Measurements from ENCODE around the gene GSG1L.

Gene GSG1L

GRCh38 chr16:27824006-27824405 is 239.5 kb downstream of the GSG1L start:
- Histone ChIP-seq H4K8ac (ENCODE audit: low read length) (no peak overlapping the region), H4K91ac (ENCODE audit: low read length) (no peak overlapping the region), H3K4me2 (ENCODE audit: low read length, poor library complexity, severe bottlenecking) (no peak overlapping the region), H2BK5ac (ENCODE audit: low read depth, low read length, poor library complexity, severe bottlenecking) (no peak overlapping the region), H3K18ac (ENCODE audit: low read depth in 1 of 2, low read length in 2 of 2) (no peak overlapping the region), H3K14ac (ENCODE audit: low read length in 2 of 2) (no peak overlapping the region), H2BK15ac (ENCODE audit: low read depth, poor library complexity, severe bottlenecking) (no peak overlapping the region), H3K36me3 (ENCODE audit: control insufficient read depth in 1 of 2, insufficient read depth in 2 of 2, low read depth in 1 of 2, low read length in 2 of 2) (no peaks in the 10 kb centered on the region), H3K27me3 (ENCODE audit: control insufficient read depth in 1 of 2, insufficient read depth in 1 of 2, low read length in 2 of 2) (peaks cover 24 to 62% of the 10 kb centered on the region in 2 experiments), H3K4me1 (ENCODE audit: control insufficient read depth, insufficient read depth, low read depth, low read length) (no peaks in the 10 kb centered on the region), H3K4ac (ENCODE audit: low read depth in 1 of 2, low read length in 2 of 2) (no peak overlapping the region), H2AK5ac (ENCODE audit: low read length, severe bottlenecking) (no peak overlapping the region), H2BK12ac (ENCODE audit: low read length in 2 of 2) (no peak overlapping the region), H3K9ac (ENCODE audit: low read length) (no peak overlapping the region), H3K79me1 (replicated peaks; ENCODE audit: low read length, poor library complexity, severe bottlenecking) (no peaks in the 10 kb centered on the region), H3K27ac (ENCODE audit: low read length, poor library complexity, severe bottlenecking) (no peak overlapping the region), H3K4me3 (ENCODE audit: insufficient read depth in 1 of 2, low read depth in 1 of 2, low read length in 2 of 2) (no peak overlapping the region), H2AFZ (ENCODE audit: low read depth, low read length) (no peak overlapping the region), H3K23ac (ENCODE audit: low read length in 2 of 2) (no peak overlapping the region), H3K9me3 (ENCODE audit: control insufficient read depth, low read length) (no peaks in the 10 kb centered on the region), H2BK120ac (ENCODE audit: low read depth, low read length) (no peak overlapping the region)
- DNase-seq: no peak
- WGBS: 85% methylated on average over 7 of the region's 7 CpGs

GRCh38 chr16:27823421-27823820 is 240.1 kb downstream of the GSG1L start:
- no peak overlapping the region for H3K4me2 ChIP-seq (ENCODE audit: low read length, poor library complexity, severe bottlenecking)
- no peak overlapping the region for H2BK12ac ChIP-seq (ENCODE audit: low read length in 2 of 2)
- no peak overlapping the region for H2BK5ac ChIP-seq (ENCODE audit: low read depth, low read length, poor library complexity, severe bottlenecking)
- H3K9ac ChIP-seq (ENCODE audit: low read length): no peak overlapping the region
- H3K4me3 ChIP-seq (ENCODE audit: insufficient read depth in 1 of 2, low read depth in 1 of 2, low read length in 2 of 2): no peak overlapping the region
- H4K8ac ChIP-seq (ENCODE audit: low read length): no peak overlapping the region
- no peak overlapping the region for H2AK5ac ChIP-seq (ENCODE audit: low read length, severe bottlenecking)
- H3K23ac ChIP-seq (ENCODE audit: low read length in 2 of 2): no peak overlapping the region
- H3K4me1 ChIP-seq (ENCODE audit: control insufficient read depth, insufficient read depth, low read depth, low read length): no peaks in the 10 kb centered on the region
- H3K18ac ChIP-seq (ENCODE audit: low read depth in 1 of 2, low read length in 2 of 2): no peak overlapping the region
- no peak overlapping the region for H2BK15ac ChIP-seq (ENCODE audit: low read depth, poor library complexity, severe bottlenecking)
- H3K27ac ChIP-seq (ENCODE audit: low read length, poor library complexity, severe bottlenecking): no peak overlapping the region
- H3K36me3 ChIP-seq (ENCODE audit: control insufficient read depth in 1 of 2, insufficient read depth in 2 of 2, low read depth in 1 of 2, low read length in 2 of 2): no peaks in the 10 kb centered on the region
- no peak overlapping the region for H4K91ac ChIP-seq (ENCODE audit: low read length)
- no peak overlapping the region for H2AFZ ChIP-seq (ENCODE audit: low read depth, low read length)
- DNase-seq: no peak
- peaks cover 24 to 67% of the 10 kb centered on the region in 2 experiments for H3K27me3 ChIP-seq (ENCODE audit: control insufficient read depth in 1 of 2, insufficient read depth in 1 of 2, low read length in 2 of 2)
- no peak overlapping the region for H2BK120ac ChIP-seq (ENCODE audit: low read depth, low read length)
- H3K14ac ChIP-seq (ENCODE audit: low read length in 2 of 2): no peak overlapping the region
- H3K4ac ChIP-seq (ENCODE audit: low read depth in 1 of 2, low read length in 2 of 2): no peak overlapping the region
- H3K79me1 ChIP-seq (replicated peaks; ENCODE audit: low read length, poor library complexity, severe bottlenecking): no peaks in the 10 kb centered on the region
- 76% methylated on average over 8 of the region's 8 CpGs for WGBS
- H3K9me3 ChIP-seq (ENCODE audit: control insufficient read depth, low read length): no peaks in the 10 kb centered on the region

DNA sequence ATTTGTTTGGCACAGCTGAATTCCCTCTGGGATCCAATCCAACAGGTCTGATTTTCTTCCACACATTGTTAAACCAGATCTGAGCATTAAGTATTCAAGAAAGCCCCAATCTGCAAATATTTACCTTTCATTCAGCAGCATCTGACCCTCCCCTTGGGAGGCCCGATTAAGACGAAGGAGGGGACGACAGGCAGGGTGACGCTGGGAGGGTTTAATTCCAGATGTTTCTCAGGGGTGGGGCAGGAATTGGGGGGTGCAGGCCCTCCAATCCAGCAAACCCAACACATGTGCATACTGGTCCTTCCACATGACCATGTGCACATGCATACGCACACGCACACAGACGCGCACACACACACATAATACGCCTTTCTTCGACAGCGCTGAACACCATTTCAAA is 240.5 kb downstream of the GSG1L start:
- Histone ChIP-seq H3K9ac (ENCODE audit: low read length) (no peak overlapping the region), H3K18ac (ENCODE audit: low read depth in 1 of 2, low read length in 2 of 2) (no peak overlapping the region), H2BK12ac (ENCODE audit: low read length in 2 of 2) (no peak overlapping the region), H3K27ac (ENCODE audit: low read length, poor library complexity, severe bottlenecking) (no peak overlapping the region), H3K4me2 (ENCODE audit: low read length, poor library complexity, severe bottlenecking) (no peak overlapping the region), H3K23ac (ENCODE audit: low read length in 2 of 2) (no peak overlapping the region), H4K91ac (ENCODE audit: low read length) (no peak overlapping the region), H2BK15ac (ENCODE audit: low read depth, poor library complexity, severe bottlenecking) (no peak overlapping the region), H3K4me3 (ENCODE audit: insufficient read depth in 1 of 2, low read depth in 1 of 2, low read length in 2 of 2) (no peak overlapping the region), H2AFZ (ENCODE audit: low read depth, low read length) (no peak overlapping the region), H2BK5ac (ENCODE audit: low read depth, low read length, poor library complexity, severe bottlenecking) (no peak overlapping the region), H2BK120ac (ENCODE audit: low read depth, low read length) (no peak overlapping the region), H2AK5ac (ENCODE audit: low read length, severe bottlenecking) (no peak overlapping the region), H3K27me3 (ENCODE audit: control insufficient read depth in 1 of 2, insufficient read depth in 1 of 2, low read length in 2 of 2) (peaks cover 28 to 71% of the 10 kb centered on the region in 2 experiments), H3K79me1 (replicated peaks; ENCODE audit: low read length, poor library complexity, severe bottlenecking) (no peaks in the 10 kb centered on the region), H3K36me3 (ENCODE audit: control insufficient read depth in 1 of 2, insufficient read depth in 2 of 2, low read depth in 1 of 2, low read length in 2 of 2) (no peaks in the 10 kb centered on the region), H3K4me1 (ENCODE audit: control insufficient read depth, insufficient read depth, low read depth, low read length) (no peaks in the 10 kb centered on the region), H3K4ac (ENCODE audit: low read depth in 1 of 2, low read length in 2 of 2) (no peak overlapping the region), H4K8ac (ENCODE audit: low read length) (no peak overlapping the region), H3K14ac (ENCODE audit: low read length in 2 of 2) (no peak overlapping the region), H3K9me3 (ENCODE audit: control insufficient read depth, low read length) (no peaks in the 10 kb centered on the region)
- no peak for DNase-seq
- WGBS: 93% methylated on average over 3 of the region's 11 CpGs

GRCh38 chr16:27822529-27822928 is 241.0 kb downstream of the GSG1L start:
- Histone ChIP-seq H3K18ac (ENCODE audit: low read depth in 1 of 2, low read length in 2 of 2) (no peak overlapping the region), H3K79me1 (replicated peaks; ENCODE audit: low read length, poor library complexity, severe bottlenecking) (no peaks in the 10 kb centered on the region), H3K27ac (ENCODE audit: low read length, poor library complexity, severe bottlenecking) (no peak overlapping the region), H4K91ac (ENCODE audit: low read length) (no peak overlapping the region), H3K9me3 (ENCODE audit: control insufficient read depth, low read length) (no peaks in the 10 kb centered on the region), H3K27me3 (ENCODE audit: control insufficient read depth in 1 of 2, insufficient read depth in 1 of 2, low read length in 2 of 2) (peaks cover 33 to 76% of the 10 kb centered on the region in 2 experiments), H2BK5ac (ENCODE audit: low read depth, low read length, poor library complexity, severe bottlenecking) (no peak overlapping the region), H3K14ac (ENCODE audit: low read length in 2 of 2) (no peak overlapping the region), H4K8ac (ENCODE audit: low read length) (no peak overlapping the region), H3K4me3 (ENCODE audit: insufficient read depth in 1 of 2, low read depth in 1 of 2, low read length in 2 of 2) (no peak overlapping the region), H2AK5ac (ENCODE audit: low read length, severe bottlenecking) (no peak overlapping the region), H2BK12ac (ENCODE audit: low read length in 2 of 2) (no peak overlapping the region), H3K36me3 (ENCODE audit: control insufficient read depth in 1 of 2, insufficient read depth in 2 of 2, low read depth in 1 of 2, low read length in 2 of 2) (no peaks in the 10 kb centered on the region), H2AFZ (ENCODE audit: low read depth, low read length) (no peak overlapping the region), H2BK15ac (ENCODE audit: low read depth, poor library complexity, severe bottlenecking) (no peak overlapping the region), H3K4me1 (ENCODE audit: control insufficient read depth, insufficient read depth, low read depth, low read length) (no peaks in the 10 kb centered on the region), H3K4ac (ENCODE audit: low read depth in 1 of 2, low read length in 2 of 2) (no peak overlapping the region), H3K9ac (ENCODE audit: low read length) (no peak overlapping the region), H3K23ac (ENCODE audit: low read length in 2 of 2) (no peak overlapping the region), H3K4me2 (ENCODE audit: low read length, poor library complexity, severe bottlenecking) (no peak overlapping the region), H2BK120ac (ENCODE audit: low read depth, low read length) (no peak overlapping the region)
- no peak for DNase-seq
- 81% methylated on average over 7 of the region's 7 CpGs for WGBS
